Heart left ventricle (tissue), 16 donors: ENCODE measurements around the gene MAP1LC3B2. TPM values are rescaled to one million over a fixed set of nuclear protein-coding genes. Genes with fewer than 3 reads are reported as not detected.

Experiments used
- ATAC-seq, 4 donors: fragments of 200-7000 bp; cut with Tn5 transposase; one replicate each; pipeline ENCODE4 v1.9.1; 2020 to 2022; ENCODE audit warnings: moderate library complexity in 4 of 4, mild to moderate bottlenecking in 3 of 4, moderate number of reproducible peaks in 1 of 4
- DNase-seq, 5 donors: peaks; one replicate each; pipeline ENCODE4 v3.0.0-alpha.2; 2020
- H3K27ac ChIP-seq, 12 donors: fragments of 200-600 bp; sonication (generic) in 4 of 12; one replicate each; pipeline versions ENCODE4 v1.5.0 to v1.8.0; 2016 to 2022; ENCODE audit warnings: mild to moderate bottlenecking in 2 of 12
- H3K27me3 ChIP-seq, 9 donors: fragments of 200-600 bp; sonication (generic) in 2 of 9; one replicate each; pipeline versions ENCODE4 v1.5.1 to v1.8.0; 2016 to 2022; ENCODE audit warnings: mild to moderate bottlenecking in 3 of 9
- H3K36me3 ChIP-seq, 9 donors: fragments of 200-600 bp; sonication (generic) in 2 of 9; one replicate each; pipeline versions ENCODE4 v1.5.0 to v1.8.0; 2018 to 2022; ENCODE audit warnings: mild to moderate bottlenecking in 2 of 9
- H3K4me1 ChIP-seq, 12 donors: fragments of 200-600 bp; sonication (generic) in 4 of 12; one replicate each; pipeline versions ENCODE4 v1.5.0 to v1.8.0; 2016 to 2022; ENCODE audit warnings: mild to moderate bottlenecking in 3 of 12
- H3K4me3 ChIP-seq, 12 donors: fragments of 200-600 bp; sonication (generic) in 4 of 12; one replicate each; pipeline versions ENCODE4 v1.5.0 to v1.8.0; 2017 to 2022; ENCODE audit warnings: mild to moderate bottlenecking in 9 of 12, moderate library complexity in 4 of 12
- H3K9me3 ChIP-seq, 12 donors: fragments of 200-600 bp; sonication (generic) in 4 of 12; one replicate each; pipeline versions ENCODE4 v1.5.0 to v1.8.0; 2016 to 2022; ENCODE audit warnings: mild to moderate bottlenecking in 1 of 12
- POLR2A ChIP-seq, 2 donors: fragments of 450-650 bp; IDR thresholded peaks; one replicate each; pipeline ENCODE4 v1.6.1; 2017; ENCODE audit warnings: antibody characterized with exemption in 2 of 2, mild to moderate bottlenecking in 2 of 2, moderate library complexity in 2 of 2
- WGBS, 4 donors: extraction: QIAGEN DNeasy Blood & Tissue Kit in 2 of 4; methylation state at CpG; one replicate each; pipeline versions ENCODE4 v1.1.5 to v1.1.7; 2013 to 2018; 5-methylcytosine and 5-hydroxymethylcytosine counted together
- intact Hi-C, 10 donors: fragments of 100-400 bp; cut with DNase I; formaldehyde crosslinking; loops; one replicate each; pipeline versions ENCODE4 v1.11.1 to v1.14.2; 2022
- polyA plus RNA-seq, 2 donors: library from polyadenylated mRNA; stranded (reverse); fragments of 200-250 nt; gene quantifications; one replicate each; pipeline ENCODE4 v1.2.3, GENCODE V29; 2013
- total RNA-seq, 9 donors: library from RNA; depleted of rRNA in 2 of 9; stranded (reverse); fragments of >200 nt in 2 of 9; fragmentation: NEBNext Ultra II Directional in 3 of 9; extraction: Animal tissue kit (Norgen Biotek cat#: 25700) in 3 of 9; gene quantifications; one replicate each; pipeline versions ENCODE4 v1.1.0 to v1.2.4, GENCODE V29; 2016 to 2023
- TF ChIP-seq, protein P1 (sequence below), 12 donors: fragments of 200-600 bp; sonication (generic) in 4 of 12; IDR thresholded peaks; one replicate each; pipeline versions ENCODE4 v1.5.0 to v1.8.0; 2018 to 2022; ENCODE audit warnings: antibody characterized with exemption in 12 of 12, mild to moderate bottlenecking in 5 of 12
- donor health status: ischemic (EF 13 %, LVEDD 7.1; RV severe dilation, severe dysfunction).
- donor health status: healthy with polysubstance abuse.
- donor health status: DM: no; HTN: yes; CAD: no.
- donor health status: DM: no; HTN: no; CAD: no.
- donor health status: ischemic (EF 25% LVEDD 6.9; RV normal size, moderate dysfunction).
- donor health status: ischemic (EF 25% LVEDD 5.7; RV mildly dilated, moderate dysfunction).
- donor health status: healthy.
- donor health status: DM: yes; HTN: yes; CAD: no.
- donor health status: ischemic (EF 35%, LVEDD 5.7; RV mildly dilated, moderate dysfunction).
- donor health status: nonischemic (EF 11% LVEDD 7.7; RV severe dilation, severe dysfunction).
- donor health status: DM: yes; HTN: yes; CAD: no.
- donor health status: PGD.
- donor health status: ischemic (EF 29% LVEDD 5.4; RV normal size, mild dysfunction).
- donor health status: nonischemic (EF 23%, LVEDD 6.1; RV moderate dilation, normal function).

The MAP1LC3B2 gene
- total and polyA plus RNA-seq, 11 donors: 0.91 to 5.4 (median 2.3) TPM

DNA sequence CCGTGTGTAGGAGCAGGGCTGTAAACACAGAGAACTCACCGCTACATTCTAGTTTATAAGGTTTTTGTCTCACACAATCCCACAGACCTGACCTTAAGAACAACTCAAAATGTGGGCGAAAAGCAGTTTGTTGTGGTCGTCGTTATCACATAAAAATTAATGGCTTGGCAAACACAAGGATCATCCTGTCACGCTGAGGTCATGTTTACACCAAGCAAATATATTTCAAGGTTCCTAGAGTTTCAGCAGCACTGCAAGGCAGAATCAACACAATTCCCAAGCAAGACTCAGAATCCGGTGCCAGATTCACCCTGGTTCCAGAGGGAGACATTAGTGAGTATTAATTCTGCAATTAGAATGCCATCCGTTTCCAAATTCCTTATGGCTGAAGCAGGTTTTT is 30.1 kb upstream of the MAP1LC3B2 start:
- no peaks in the 10 kb centered on the region for H3K36me3 ChIP-seq
- H3K27me3 ChIP-seq: peaks cover 0 to 38% (median 0%) of the 10 kb centered on the region in 9 donors
- no peak overlapping the region for H3K4me3 ChIP-seq
- no peaks in the 10 kb centered on the region for H3K9me3 ChIP-seq
- TF ChIP-seq, protein P1, sequence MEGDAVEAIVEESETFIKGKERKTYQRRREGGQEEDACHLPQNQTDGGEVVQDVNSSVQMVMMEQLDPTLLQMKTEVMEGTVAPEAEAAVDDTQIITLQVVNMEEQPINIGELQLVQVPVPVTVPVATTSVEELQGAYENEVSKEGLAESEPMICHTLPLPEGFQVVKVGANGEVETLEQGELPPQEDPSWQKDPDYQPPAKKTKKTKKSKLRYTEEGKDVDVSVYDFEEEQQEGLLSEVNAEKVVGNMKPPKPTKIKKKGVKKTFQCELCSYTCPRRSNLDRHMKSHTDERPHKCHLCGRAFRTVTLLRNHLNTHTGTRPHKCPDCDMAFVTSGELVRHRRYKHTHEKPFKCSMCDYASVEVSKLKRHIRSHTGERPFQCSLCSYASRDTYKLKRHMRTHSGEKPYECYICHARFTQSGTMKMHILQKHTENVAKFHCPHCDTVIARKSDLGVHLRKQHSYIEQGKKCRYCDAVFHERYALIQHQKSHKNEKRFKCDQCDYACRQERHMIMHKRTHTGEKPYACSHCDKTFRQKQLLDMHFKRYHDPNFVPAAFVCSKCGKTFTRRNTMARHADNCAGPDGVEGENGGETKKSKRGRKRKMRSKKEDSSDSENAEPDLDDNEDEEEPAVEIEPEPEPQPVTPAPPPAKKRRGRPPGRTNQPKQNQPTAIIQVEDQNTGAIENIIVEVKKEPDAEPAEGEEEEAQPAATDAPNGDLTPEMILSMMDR (IDR thresholded peaks at IDR 0.05): no peak
- no peak for TF ChIP-seq POLR2A (IDR thresholded peaks at IDR 0.05)
- intact Hi-C loops: loop anchor here in 1 of 10 donors (10.0 kb wide), 1 partner anchor 66 kb away; no protein-coding TSS in a partner anchor
- 86 to 90% (median 88%) methylated on average over 8 of the region's 8 CpGs for WGBS, 4 donors
- H3K4me1 ChIP-seq: peaks cover 0 to 24% (median 13%) of the 10 kb centered on the region in 12 donors
- ATAC-seq (no peak), DNase-seq (no peak)
- H3K27ac ChIP-seq: peak overlapping the region in 1 of 12 donors; percentile 52

DNA sequence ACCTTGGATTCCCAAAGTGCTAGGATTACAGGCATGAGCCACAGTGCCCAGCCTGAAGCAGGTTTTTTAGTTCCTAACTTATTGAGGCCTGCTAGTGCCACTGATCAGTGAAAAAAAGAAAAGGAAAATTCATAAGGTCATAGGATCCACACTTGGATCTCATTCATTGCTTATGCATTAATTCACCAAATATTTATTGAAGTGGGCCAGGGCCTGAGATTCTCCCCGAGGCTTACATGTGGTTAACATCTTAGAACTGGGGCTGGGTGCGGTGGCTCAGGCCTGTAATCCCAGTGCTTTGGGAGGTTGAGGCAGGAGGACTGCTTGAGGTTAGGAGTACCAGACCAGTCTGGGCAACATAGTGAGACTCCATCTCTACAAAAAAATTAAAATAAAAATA is 29.5 kb upstream of the MAP1LC3B2 start:
- intact Hi-C loops: loop anchor here in 2 of 10 donors (10.0 kb wide), 2 partner anchors 65 to 75 kb away; no protein-coding TSS in a partner anchor
- DNase-seq: no peak
- 88 to 97% (median 92%) methylated on average over 2 of the region's 2 CpGs for WGBS, 4 donors

GRCh38 chr12:116532428-116532827 is 26.8 kb upstream of the MAP1LC3B2 start:
- Histone ChIP-seq H3K4me3 (no peak overlapping the region), H3K4me1 (peaks cover 0 to 35% (median 12%) of the 10 kb centered on the region in 12 donors), H3K36me3 (no peaks in the 10 kb centered on the region), H3K27ac (no peak overlapping the region), H3K27me3 (peaks cover 0 to 16% (median 0%) of the 10 kb centered on the region in 9 donors), H3K9me3 (no peaks in the 10 kb centered on the region)
- ATAC-seq (no peak), DNase-seq (no peak)
- TF ChIP-seq POLR2A (IDR thresholded peaks at IDR 0.05): no peak
- TF ChIP-seq, protein P1 (IDR thresholded peaks at IDR 0.05): no peak
- intact Hi-C loops: loop anchor here in 1 of 10 donors (10.0 kb wide), 1 partner anchor 78 kb away; no protein-coding TSS in a partner anchor
- 74 to 77% (median 76%) methylated on average over 4 of the region's 4 CpGs for WGBS, 4 donors

More for the DNA sequence above, 29.5 kb upstream of the MAP1LC3B2 start:
- peaks cover 0 to 33% (median 0%) of the 10 kb centered on the region in 9 donors for H3K27me3 ChIP-seq
- H3K36me3 ChIP-seq: no peaks in the 10 kb centered on the region
- no peak overlapping the region for H3K4me3 ChIP-seq
- H3K27ac ChIP-seq: peak overlapping the region in 1 of 12 donors; percentile 52
- H3K9me3 ChIP-seq: no peaks in the 10 kb centered on the region
- H3K4me1 ChIP-seq: peaks cover 0 to 29% (median 13%) of the 10 kb centered on the region in 12 donors
- TF ChIP-seq, protein P1 (IDR thresholded peaks at IDR 0.05): no peak
- no peak for TF ChIP-seq POLR2A (IDR thresholded peaks at IDR 0.05)
- no peak for ATAC-seq

GRCh38 chr12:116532986-116533342 is 26.2 kb upstream of the MAP1LC3B2 start:
- intact Hi-C loops: loop anchor here in 1 of 10 donors (10.0 kb wide), 1 partner anchor 78 kb away; no protein-coding TSS in a partner anchor
- TF ChIP-seq, protein P1 (IDR thresholded peaks at IDR 0.05): no peak
- no peak for TF ChIP-seq POLR2A (IDR thresholded peaks at IDR 0.05)
- peak overlapping the region in 1 of 12 donors; percentile 81 for H3K27ac ChIP-seq
- peak overlapping the region in 11 of 12 donors; percentile 21 to 70 (median 58) for H3K4me3 ChIP-seq
- DNase-seq: no peak
- no peak for ATAC-seq
- no peaks in the 10 kb centered on the region for H3K9me3 ChIP-seq
- 0 to 6% (median 3%) methylated on average over 2 to 11 of the region's 11 CpGs for WGBS, 4 donors
- no peaks in the 10 kb centered on the region for H3K36me3 ChIP-seq
- peaks cover 0 to 35% (median 12%) of the 10 kb centered on the region in 12 donors for H3K4me1 ChIP-seq
- H3K27me3 ChIP-seq: peaks cover 0 to 16% (median 0%) of the 10 kb centered on the region in 9 donors
